Liver (tissue), 9 donors: ENCODE measurements around the gene DSTYK. TPM values are rescaled to one million over a fixed set of nuclear protein-coding genes. Genes with fewer than 3 reads are reported as not detected.

Experiments
- DNase-seq: peaks from one replicate; pipeline ENCODE4 v3.0.0-alpha.2; 2017; ENCODE audit warnings: low spot score
- H3K27ac ChIP-seq, 2 donors: one replicate each; pipeline ENCODE4 v1.7.0; 2013; ENCODE audit warnings: inconsistent platforms in 2 of 2, low read length in 2 of 2, control low read depth in 1 of 2, low read depth in 1 of 2, mild to moderate bottlenecking in 1 of 2
- H3K27me3 ChIP-seq, 4 donors: one replicate each; pipeline versions ENCODE4 v1.6.1 to v1.7.0; 2013; ENCODE audit warnings: low read length in 3 of 4, inconsistent platforms in 1 of 4, mild to moderate bottlenecking in 1 of 4, moderate library complexity in 1 of 4; ENCODE audit not compliant: control insufficient read depth in 4 of 4, insufficient read depth in 4 of 4
- H3K36me3 ChIP-seq, 4 donors: one replicate each; pipeline versions ENCODE4 v1.6.1 to v1.7.0; 2013; ENCODE audit warnings: low read length in 3 of 4, mild to moderate bottlenecking in 3 of 4, low read depth in 1 of 4, moderate library complexity in 1 of 4; ENCODE audit not compliant: control insufficient read depth in 4 of 4, insufficient read depth in 3 of 4
- H3K4me1 ChIP-seq, 4 donors: one replicate each; pipeline versions ENCODE4 v1.6.1 to v1.7.0; 2013; ENCODE audit warnings: low read length in 3 of 4, mild to moderate bottlenecking in 3 of 4, moderate library complexity in 1 of 4; ENCODE audit not compliant: control insufficient read depth in 4 of 4, insufficient read depth in 4 of 4
- H3K4me3 ChIP-seq, 3 donors: one replicate each; pipeline versions ENCODE4 v1.6.1 to v1.7.0; 2013; ENCODE audit warnings: low read length in 3 of 3, control low read depth in 1 of 3, low read depth in 1 of 3, mild to moderate bottlenecking in 1 of 3
- H3K9ac ChIP-seq, 2 donors: one replicate each; pipeline ENCODE4 v1.7.0; 2013; ENCODE audit warnings: low read length in 2 of 2, mild to moderate bottlenecking in 2 of 2, moderate library complexity in 2 of 2, control low read depth in 1 of 2, low read depth in 1 of 2
- H3K9me3 ChIP-seq, 4 donors: one replicate each; pipeline versions ENCODE4 v1.6.1 to v1.7.0; 2013; ENCODE audit warnings: low read length in 3 of 4; ENCODE audit not compliant: control insufficient read depth in 4 of 4
- EGR1 ChIP-seq, 2 donors: IDR thresholded peaks; 2 replicates each; pipeline ENCODE4 v1.6.1; 2016 to 2018; ENCODE audit warnings: antibody characterized with exemption in 2 of 2, low read depth in 2 of 2
- FOXA1 ChIP-seq: IDR thresholded peaks from 2 replicates; pipeline ENCODE4 v1.6.1; 2016; ENCODE audit warnings: antibody characterized with exemption
- FOXA2 ChIP-seq: IDR thresholded peaks from 2 replicates; pipeline ENCODE4 v1.6.1; 2016; ENCODE audit warnings: antibody characterized with exemption
- GABPA ChIP-seq, 2 donors: IDR thresholded peaks in 1 of 2; conservative IDR thresholded peaks in 1 of 2; 2 replicates each; pipeline ENCODE4 v1.6.1; 2016; ENCODE audit warnings: antibody characterized with exemption in 2 of 2, mild to moderate bottlenecking in 1 of 2, moderate library complexity in 1 of 2
- HNF4A ChIP-seq, 2 donors: conservative IDR thresholded peaks; 2 replicates each; pipeline ENCODE4 v1.6.1; 2016; ENCODE audit warnings: antibody characterized with exemption in 2 of 2, mild to moderate bottlenecking in 2 of 2
- HNF4G ChIP-seq: IDR thresholded peaks from 2 replicates; pipeline ENCODE4 v1.6.1; 2016; ENCODE audit warnings: antibody characterized with exemption
- JUND ChIP-seq, 2 donors: IDR thresholded peaks; 2 replicates each; pipeline ENCODE4 v1.6.1; 2016; ENCODE audit warnings: antibody characterized with exemption in 2 of 2
- NR2F2 ChIP-seq: IDR thresholded peaks from 2 replicates; pipeline ENCODE4 v1.6.1; 2016; ENCODE audit warnings: antibody characterized with exemption
- RAD21 ChIP-seq, 2 donors: IDR thresholded peaks; 2 replicates each; pipeline ENCODE4 v1.6.1; 2016; ENCODE audit warnings: antibody characterized with exemption in 2 of 2, mild to moderate bottlenecking in 2 of 2
- RXRA ChIP-seq, 2 donors: IDR thresholded peaks; 2 replicates each; pipeline ENCODE4 v1.6.1; 2017 to 2018; ENCODE audit warnings: antibody characterized with exemption in 2 of 2, mild to moderate bottlenecking in 1 of 2
- SP1 ChIP-seq: IDR thresholded peaks from 2 replicates; pipeline ENCODE4 v1.6.1; 2018; ENCODE audit warnings: antibody characterized with exemption, mild to moderate bottlenecking
- TAF1 ChIP-seq: conservative IDR thresholded peaks from 2 replicates; pipeline ENCODE4 v1.6.1; 2016; ENCODE audit warnings: antibody characterized with exemption, mild to moderate bottlenecking
- YY1 ChIP-seq: IDR thresholded peaks from 2 replicates; pipeline ENCODE4 v1.6.1; 2016; ENCODE audit warnings: antibody characterized with exemption, mild to moderate bottlenecking
- WGBS: extraction: QIAGEN DNeasy Blood & Tissue Kit; methylation state at CpG from one replicate; pipeline ENCODE4 v1.1.7; 2013; 5-methylcytosine and 5-hydroxymethylcytosine counted together
- polyA plus RNA-seq, 2 donors: library from polyadenylated mRNA; stranded (reverse) in 1 of 2; unstranded in 1 of 2; fragments of 200-250 nt in 1 of 2; fragments of >200 nt in 1 of 2; fragmentation: Nextera tagmentation in 1 of 2; extraction: Ambion mirVana in 1 of 2; gene quantifications; one replicate each; pipeline versions ENCODE4 v1.2.1 to v1.2.3, GENCODE V29; 2013 to 2015
- total RNA-seq, 2 donors: library from RNA; depleted of rRNA; stranded (reverse); fragments of >200 nt; gene quantifications; one replicate each; pipeline ENCODE4 v1.2.3, GENCODE V29; 2014
- TF ChIP-seq, protein P1 (sequence below): IDR thresholded peaks from 2 replicates; pipeline ENCODE4 v1.6.1; 2016; ENCODE audit warnings: antibody characterized with exemption
- TF ChIP-seq, protein P2 (sequence below): IDR thresholded peaks from 2 replicates; pipeline ENCODE4 v1.6.1; 2016; ENCODE audit warnings: antibody characterized with exemption
- TF ChIP-seq, protein P3 (sequence below): IDR thresholded peaks from 2 replicates; pipeline ENCODE4 v1.6.1; 2016; ENCODE audit warnings: antibody characterized with exemption, mild to moderate bottlenecking
- TF ChIP-seq, protein P4 (sequence below): fragments of 150-350 bp; IDR thresholded peaks from 2 replicates; pipeline ENCODE4 v1.5.1; 2017; ENCODE audit warnings: improper control_type of control experiment, low read depth, low read length; ENCODE audit not compliant: missing input control
- TF ChIP-seq, protein P5 (sequence below): IDR thresholded peaks from 2 replicates; pipeline ENCODE4 v1.6.1; 2016; ENCODE audit warnings: antibody characterized with exemption
- donor health status: healthy.
- donor health status: healthy.
- donor health status: healthy.
- donor health status: healthy.
- donor health status: healthy.

DSTYK gene
- total and polyA plus RNA-seq, 4 donors: 1.5 to 9.9 (median 3.0) TPM

DNA sequence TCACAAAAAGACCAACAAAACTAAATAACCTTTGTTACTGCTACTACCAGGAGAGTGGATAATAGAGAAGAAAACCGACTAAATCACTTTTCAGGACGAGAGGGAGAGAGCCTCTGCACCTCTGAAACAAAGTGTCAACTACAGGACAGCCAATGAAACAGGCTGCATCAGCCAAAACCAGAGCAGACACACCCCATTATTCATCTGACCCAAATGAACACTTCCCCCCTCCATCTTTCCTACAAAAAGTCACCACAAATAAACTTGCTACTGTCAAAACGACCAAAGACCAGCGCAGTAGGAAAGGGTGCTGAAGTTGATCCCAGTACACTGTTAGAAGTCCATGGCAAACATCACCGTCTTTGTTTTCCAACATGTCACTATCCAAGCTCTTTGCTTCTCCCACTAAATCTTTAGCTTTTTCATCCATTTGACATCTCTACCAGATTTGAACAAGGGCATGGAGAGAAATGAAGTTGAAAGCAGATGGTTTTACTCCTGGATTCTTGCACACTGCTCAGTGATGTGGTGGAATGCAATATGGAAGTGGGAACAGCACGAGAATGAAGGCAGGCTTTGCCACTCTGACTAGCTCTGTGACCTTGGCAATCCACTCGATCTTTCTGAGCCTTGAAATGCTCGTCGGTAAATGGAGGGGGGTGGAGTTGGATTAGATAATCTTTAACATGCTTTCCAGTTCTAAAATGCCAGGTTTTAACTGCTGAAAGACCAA is 20.5 kb downstream of the DSTYK start:
- WGBS: 46% methylated on average over 9 of the region's 9 CpGs
- Histone ChIP-seq H3K27me3 (no peaks in the 10 kb centered on the region), H3K9me3 (no peaks in the 10 kb centered on the region), H3K36me3 (no peaks in the 10 kb centered on the region), H3K9ac (no peak overlapping the region), H3K27ac (no peak overlapping the region), H3K4me1 (peaks cover 4 to 19% (median 10%) of the 10 kb centered on the region in 4 donors), H3K4me3 (peak overlapping the region in 2 of 3 donors; percentile 4 to 6)
- TF ChIP-seq, protein P1, sequence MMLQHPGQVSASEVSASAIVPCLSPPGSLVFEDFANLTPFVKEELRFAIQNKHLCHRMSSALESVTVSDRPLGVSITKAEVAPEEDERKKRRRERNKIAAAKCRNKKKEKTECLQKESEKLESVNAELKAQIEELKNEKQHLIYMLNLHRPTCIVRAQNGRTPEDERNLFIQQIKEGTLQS: no peak
- TF ChIP-seq SP1: peak; percentile 64
- TF ChIP-seq, protein P2, sequence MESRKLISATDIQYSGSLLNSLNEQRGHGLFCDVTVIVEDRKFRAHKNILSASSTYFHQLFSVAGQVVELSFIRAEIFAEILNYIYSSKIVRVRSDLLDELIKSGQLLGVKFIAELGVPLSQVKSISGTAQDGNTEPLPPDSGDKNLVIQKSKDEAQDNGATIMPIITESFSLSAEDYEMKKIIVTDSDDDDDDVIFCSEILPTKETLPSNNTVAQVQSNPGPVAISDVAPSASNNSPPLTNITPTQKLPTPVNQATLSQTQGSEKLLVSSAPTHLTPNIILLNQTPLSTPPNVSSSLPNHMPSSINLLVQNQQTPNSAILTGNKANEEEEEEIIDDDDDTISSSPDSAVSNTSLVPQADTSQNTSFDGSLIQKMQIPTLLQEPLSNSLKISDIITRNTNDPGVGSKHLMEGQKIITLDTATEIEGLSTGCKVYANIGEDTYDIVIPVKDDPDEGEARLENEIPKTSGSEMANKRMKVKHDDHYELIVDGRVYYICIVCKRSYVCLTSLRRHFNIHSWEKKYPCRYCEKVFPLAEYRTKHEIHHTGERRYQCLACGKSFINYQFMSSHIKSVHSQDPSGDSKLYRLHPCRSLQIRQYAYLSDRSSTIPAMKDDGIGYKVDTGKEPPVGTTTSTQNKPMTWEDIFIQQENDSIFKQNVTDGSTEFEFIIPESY: peak; percentile 60
- TF ChIP-seq HNF4G: no peak
- TF ChIP-seq TAF1: no peak
- peak; percentile 93 for TF ChIP-seq YY1
- TF ChIP-seq, protein P3, sequence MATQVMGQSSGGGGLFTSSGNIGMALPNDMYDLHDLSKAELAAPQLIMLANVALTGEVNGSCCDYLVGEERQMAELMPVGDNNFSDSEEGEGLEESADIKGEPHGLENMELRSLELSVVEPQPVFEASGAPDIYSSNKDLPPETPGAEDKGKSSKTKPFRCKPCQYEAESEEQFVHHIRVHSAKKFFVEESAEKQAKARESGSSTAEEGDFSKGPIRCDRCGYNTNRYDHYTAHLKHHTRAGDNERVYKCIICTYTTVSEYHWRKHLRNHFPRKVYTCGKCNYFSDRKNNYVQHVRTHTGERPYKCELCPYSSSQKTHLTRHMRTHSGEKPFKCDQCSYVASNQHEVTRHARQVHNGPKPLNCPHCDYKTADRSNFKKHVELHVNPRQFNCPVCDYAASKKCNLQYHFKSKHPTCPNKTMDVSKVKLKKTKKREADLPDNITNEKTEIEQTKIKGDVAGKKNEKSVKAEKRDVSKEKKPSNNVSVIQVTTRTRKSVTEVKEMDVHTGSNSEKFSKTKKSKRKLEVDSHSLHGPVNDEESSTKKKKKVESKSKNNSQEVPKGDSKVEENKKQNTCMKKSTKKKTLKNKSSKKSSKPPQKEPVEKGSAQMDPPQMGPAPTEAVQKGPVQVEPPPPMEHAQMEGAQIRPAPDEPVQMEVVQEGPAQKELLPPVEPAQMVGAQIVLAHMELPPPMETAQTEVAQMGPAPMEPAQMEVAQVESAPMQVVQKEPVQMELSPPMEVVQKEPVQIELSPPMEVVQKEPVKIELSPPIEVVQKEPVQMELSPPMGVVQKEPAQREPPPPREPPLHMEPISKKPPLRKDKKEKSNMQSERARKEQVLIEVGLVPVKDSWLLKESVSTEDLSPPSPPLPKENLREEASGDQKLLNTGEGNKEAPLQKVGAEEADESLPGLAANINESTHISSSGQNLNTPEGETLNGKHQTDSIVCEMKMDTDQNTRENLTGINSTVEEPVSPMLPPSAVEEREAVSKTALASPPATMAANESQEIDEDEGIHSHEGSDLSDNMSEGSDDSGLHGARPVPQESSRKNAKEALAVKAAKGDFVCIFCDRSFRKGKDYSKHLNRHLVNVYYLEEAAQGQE: peak; percentile 70
- TF ChIP-seq EGR1 (IDR thresholded peaks at IDR 0.05; ENCODE audit: low read depth in 2 of 2): no peak
- peak in 1 of 2 donors; percentile 19 for TF ChIP-seq GABPA (IDR thresholded peaks at IDR 0.05 in 1 of 2, conservative IDR thresholded peaks at IDR 0.05 in 1 of 2)
- no peak for TF ChIP-seq FOXA2
- no peak for TF ChIP-seq NR2F2
- TF ChIP-seq JUND (IDR thresholded peaks at IDR 0.05): peak in 1 of 2 donors; percentile 31
- peak; percentile 29 to 52 for TF ChIP-seq HNF4A (conservative IDR thresholded peaks at IDR 0.05)
- TF ChIP-seq RAD21 (IDR thresholded peaks at IDR 0.05): peak; percentile 30 to 32
- TF ChIP-seq, protein P4, sequence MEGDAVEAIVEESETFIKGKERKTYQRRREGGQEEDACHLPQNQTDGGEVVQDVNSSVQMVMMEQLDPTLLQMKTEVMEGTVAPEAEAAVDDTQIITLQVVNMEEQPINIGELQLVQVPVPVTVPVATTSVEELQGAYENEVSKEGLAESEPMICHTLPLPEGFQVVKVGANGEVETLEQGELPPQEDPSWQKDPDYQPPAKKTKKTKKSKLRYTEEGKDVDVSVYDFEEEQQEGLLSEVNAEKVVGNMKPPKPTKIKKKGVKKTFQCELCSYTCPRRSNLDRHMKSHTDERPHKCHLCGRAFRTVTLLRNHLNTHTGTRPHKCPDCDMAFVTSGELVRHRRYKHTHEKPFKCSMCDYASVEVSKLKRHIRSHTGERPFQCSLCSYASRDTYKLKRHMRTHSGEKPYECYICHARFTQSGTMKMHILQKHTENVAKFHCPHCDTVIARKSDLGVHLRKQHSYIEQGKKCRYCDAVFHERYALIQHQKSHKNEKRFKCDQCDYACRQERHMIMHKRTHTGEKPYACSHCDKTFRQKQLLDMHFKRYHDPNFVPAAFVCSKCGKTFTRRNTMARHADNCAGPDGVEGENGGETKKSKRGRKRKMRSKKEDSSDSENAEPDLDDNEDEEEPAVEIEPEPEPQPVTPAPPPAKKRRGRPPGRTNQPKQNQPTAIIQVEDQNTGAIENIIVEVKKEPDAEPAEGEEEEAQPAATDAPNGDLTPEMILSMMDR: no peak
- TF ChIP-seq FOXA1: no peak
- TF ChIP-seq, protein P5, sequence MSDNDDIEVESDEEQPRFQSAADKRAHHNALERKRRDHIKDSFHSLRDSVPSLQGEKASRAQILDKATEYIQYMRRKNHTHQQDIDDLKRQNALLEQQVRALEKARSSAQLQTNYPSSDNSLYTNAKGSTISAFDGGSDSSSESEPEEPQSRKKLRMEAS: peak; percentile 92
- TF ChIP-seq RXRA (IDR thresholded peaks at IDR 0.05): peak; percentile 34 to 58
- DNase-seq: no peak
